ENCODE measurements around the gene SDF4. TPM values are rescaled to one million over a fixed set of nuclear protein-coding genes. Genes with fewer than 3 reads are reported as not detected.
"Not testable (repeated sequence)": the region's sequence is repeated elsewhere in the genome, so short reads cannot be mapped to it uniquely, and the experiment has no call there.

SDF4 gene
- total RNA-seq, 1 donor from 2014 or later, result 93.8 TPM

DNA sequence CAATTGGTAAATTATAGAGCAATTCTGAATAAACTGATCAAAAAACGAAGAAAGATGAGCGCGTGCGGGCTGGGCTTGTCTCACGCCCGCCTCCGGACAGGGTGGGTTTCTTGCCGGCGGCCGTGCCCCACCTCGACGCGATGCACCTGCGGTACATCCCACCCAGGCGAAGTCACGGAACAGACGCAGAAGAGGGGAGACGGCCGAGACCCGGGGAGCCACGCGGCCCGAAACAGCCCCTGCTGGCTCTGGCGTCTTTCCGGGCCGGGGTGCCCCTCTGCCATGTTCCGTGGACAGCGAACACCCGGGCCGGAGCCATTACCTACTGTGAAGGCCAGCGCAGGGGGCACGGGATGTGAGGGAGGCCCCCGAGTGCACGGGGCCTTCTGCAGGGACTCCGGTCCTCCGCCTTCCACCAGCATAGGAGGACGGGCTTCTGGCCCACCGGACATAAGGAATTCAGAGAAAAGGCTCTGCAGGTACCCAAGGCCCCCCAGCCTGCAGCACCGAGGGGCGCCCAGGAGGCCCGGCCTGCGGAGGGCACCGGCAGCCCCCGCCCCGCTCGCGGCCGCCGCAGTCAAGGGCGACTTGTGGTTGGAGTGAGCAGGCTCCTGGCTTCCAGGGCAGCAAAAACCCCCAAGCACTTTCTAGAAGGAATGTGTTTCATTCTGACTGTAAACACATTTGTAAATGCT lies 22.3 kb upstream of the SDF4 start:
- no peak for DNase-seq (ENCODE audit: low read depth, low spot score)
- Mint-ChIP-seq H3K9me3 (no peaks in the 10 kb centered on the region), H3K4me3 (no peak overlapping the region), H3K4me1 (peaks cover 3% of the 10 kb centered on the region), H3K27ac (ENCODE audit: unreplicated experiment) (no peak overlapping the region), H3K27me3 (ENCODE audit: low read depth) (peaks cover 8% of the 10 kb centered on the region), H3K36me3 (ENCODE audit: low read depth) (peaks cover 2% of the 10 kb centered on the region)
- TF ChIP-seq, protein P1, sequence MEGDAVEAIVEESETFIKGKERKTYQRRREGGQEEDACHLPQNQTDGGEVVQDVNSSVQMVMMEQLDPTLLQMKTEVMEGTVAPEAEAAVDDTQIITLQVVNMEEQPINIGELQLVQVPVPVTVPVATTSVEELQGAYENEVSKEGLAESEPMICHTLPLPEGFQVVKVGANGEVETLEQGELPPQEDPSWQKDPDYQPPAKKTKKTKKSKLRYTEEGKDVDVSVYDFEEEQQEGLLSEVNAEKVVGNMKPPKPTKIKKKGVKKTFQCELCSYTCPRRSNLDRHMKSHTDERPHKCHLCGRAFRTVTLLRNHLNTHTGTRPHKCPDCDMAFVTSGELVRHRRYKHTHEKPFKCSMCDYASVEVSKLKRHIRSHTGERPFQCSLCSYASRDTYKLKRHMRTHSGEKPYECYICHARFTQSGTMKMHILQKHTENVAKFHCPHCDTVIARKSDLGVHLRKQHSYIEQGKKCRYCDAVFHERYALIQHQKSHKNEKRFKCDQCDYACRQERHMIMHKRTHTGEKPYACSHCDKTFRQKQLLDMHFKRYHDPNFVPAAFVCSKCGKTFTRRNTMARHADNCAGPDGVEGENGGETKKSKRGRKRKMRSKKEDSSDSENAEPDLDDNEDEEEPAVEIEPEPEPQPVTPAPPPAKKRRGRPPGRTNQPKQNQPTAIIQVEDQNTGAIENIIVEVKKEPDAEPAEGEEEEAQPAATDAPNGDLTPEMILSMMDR (conservative IDR thresholded peaks at IDR 0.05), result no peak

DNA sequence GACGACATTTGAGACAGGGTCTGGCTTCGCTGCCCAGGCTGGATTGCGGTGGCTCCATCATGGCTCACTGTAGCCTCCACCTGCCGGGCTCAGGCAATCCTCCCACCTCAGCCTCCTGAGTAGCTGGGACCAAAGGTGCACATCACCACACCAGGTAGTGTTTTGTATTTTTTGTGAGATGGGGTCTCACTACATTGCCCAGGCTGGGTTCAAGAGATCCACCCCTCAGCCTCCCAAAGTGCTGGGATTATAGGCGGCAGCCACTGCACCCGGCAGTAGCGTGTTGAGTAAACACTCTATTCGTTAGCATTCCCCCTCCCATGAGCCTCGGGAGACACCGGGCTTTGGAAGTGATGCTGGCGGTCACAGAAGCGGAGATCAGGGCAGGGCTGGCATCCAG lies 21.5 kb upstream of the SDF4 start:
- Mint-ChIP-seq H3K36me3 (ENCODE audit: low read depth) (peaks cover 2% of the 10 kb centered on the region), H3K9me3 (no peaks in the 10 kb centered on the region), H3K27me3 (ENCODE audit: low read depth) (peaks cover 8% of the 10 kb centered on the region), H3K27ac (ENCODE audit: unreplicated experiment) (no peak overlapping the region), H3K4me3 (no peak overlapping the region), H3K4me1 (peaks cover 3% of the 10 kb centered on the region)
- TF ChIP-seq, protein P1 (conservative IDR thresholded peaks at IDR 0.05), result no peak
- no peak for DNase-seq (ENCODE audit: low read depth, low spot score)

DNA sequence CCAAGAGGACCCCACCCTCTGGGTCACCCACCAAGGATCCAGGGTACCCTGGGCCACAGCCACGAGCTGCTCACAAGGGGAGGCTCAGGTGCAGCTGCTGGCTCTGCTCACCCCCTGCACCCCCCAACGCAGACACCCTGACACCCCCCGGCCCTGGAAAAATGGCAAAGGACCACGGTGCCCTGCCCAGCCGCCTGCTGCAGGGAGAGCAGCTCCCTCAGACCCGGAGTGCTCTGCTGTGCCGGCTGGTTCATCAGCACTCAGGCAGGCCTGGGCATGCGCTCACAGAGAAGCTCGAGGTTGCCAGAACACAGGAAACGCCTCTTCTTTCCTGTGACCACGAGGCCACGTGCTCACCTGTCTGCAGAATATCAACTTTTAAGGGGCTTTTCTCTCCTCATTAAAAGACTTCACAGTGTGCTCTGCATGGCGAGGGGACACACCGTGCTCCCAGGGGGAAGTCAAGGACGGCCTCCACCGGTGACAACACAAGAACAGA lies 19.0 kb upstream of the SDF4 start:
- Mint-ChIP-seq H3K36me3 (ENCODE audit: low read depth) (no peaks in the 10 kb centered on the region), H3K4me3 (no peak overlapping the region), H3K27ac (ENCODE audit: unreplicated experiment) (peak overlapping the region; percentile 35), H3K9me3 (no peaks in the 10 kb centered on the region), H3K4me1 (peaks cover 3% of the 10 kb centered on the region), H3K27me3 (ENCODE audit: low read depth) (peaks cover 21% of the 10 kb centered on the region)
- TF ChIP-seq, protein P1 (conservative IDR thresholded peaks at IDR 0.05), result no peak
- no peak for DNase-seq (ENCODE audit: low read depth, low spot score)

DNA sequence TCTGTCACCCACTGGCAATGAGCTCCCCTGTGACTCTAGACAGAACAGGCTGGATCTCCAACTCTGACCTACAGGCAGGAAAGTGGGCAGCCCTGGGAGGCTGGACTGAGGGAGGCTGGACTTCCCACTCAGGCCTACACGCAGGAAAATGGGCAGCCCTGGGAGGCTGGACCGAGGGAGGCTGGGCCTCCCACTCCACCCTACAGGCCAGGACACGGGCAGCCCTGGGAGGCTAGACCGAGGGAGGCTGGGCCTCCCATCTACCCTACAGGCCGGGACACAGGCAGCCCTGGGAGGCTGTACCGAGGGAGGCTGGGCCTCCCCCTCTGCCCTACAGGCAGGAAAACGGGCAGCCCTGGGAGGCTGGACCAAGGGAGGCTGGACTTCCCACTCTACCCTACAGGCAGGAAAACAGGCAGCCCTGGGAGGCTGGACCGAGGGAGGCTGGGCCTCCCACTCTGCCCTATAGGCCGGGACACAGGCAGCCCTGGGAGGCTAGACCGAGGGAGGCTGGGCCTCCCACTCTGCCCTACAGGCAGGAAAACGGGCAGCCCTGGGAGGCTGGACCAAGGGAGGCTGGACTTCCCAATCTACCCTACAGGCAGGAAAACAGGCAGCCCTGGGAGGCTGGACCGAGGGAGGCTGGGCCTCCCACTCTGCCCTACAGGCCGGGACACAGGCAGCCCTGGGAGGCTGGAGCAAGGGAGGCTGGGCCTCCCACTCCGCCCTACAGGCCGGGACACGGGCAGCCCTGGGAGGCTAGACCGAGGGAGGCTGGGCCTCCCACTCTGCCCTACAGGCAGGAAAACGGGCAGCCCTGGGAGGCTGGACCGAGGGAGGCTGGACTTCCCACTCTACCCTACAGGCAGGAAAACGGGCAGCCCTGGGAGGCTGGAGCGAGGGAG lies 16.5 kb upstream of the SDF4 start:
- H3K27me3 Mint-ChIP-seq (ENCODE audit: low read depth), result peaks cover 22% of the 10 kb centered on the region
- H3K36me3 Mint-ChIP-seq (ENCODE audit: low read depth); DNase-seq (ENCODE audit: low read depth, low spot score); H3K9me3 Mint-ChIP-seq; H3K27ac Mint-ChIP-seq (ENCODE audit: unreplicated experiment); H3K4me1 Mint-ChIP-seq: not testable (repeated sequence)
- H3K4me3 Mint-ChIP-seq, result peak overlapping the region; percentile 44

DNA sequence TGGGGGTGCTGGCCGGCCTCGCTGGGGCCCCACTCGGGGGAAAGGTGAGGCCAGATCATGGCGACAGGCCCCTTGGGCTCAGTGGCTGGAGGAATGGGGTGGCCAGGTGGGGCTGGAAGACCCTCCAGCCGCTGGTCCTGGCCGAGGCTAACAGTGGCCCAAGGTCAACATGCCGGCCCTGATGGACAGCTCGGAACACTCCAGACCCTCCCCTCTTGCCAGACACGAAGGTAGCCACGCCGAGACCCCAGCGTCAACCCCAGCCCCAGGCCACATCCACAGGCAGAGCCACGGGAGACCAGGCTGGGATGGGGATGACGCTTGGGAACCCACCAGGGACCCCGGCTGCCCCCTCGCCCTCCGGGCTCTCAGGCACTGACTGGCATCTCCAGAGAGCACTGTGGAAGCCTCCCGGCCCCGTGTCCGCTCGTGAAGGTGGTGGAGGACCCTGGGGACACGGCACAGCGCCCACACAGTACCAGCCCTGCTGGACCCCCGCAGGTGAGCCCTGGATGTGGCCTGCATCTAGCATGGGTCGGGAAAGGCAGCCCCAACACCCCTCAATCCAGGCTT lies 15.6 kb upstream of the SDF4 start:
- Mint-ChIP-seq H3K4me1 (peaks cover 3% of the 10 kb centered on the region), H3K27ac (ENCODE audit: unreplicated experiment) (no peak overlapping the region), H3K4me3 (no peak overlapping the region), H3K27me3 (ENCODE audit: low read depth) (peaks cover 22% of the 10 kb centered on the region), H3K36me3 (ENCODE audit: low read depth) (no peaks in the 10 kb centered on the region), H3K9me3 (no peaks in the 10 kb centered on the region)
- TF ChIP-seq, protein P1 (conservative IDR thresholded peaks at IDR 0.05), result no peak
- no peak for DNase-seq (ENCODE audit: low read depth, low spot score)
